ENCODE measurements around the gene NOP53.
A peak's percentile ranks its signal among the peaks of the same experiment; 100 is the strongest.
"Not testable (repeated sequence)": the region's sequence is repeated elsewhere in the genome, so short reads cannot be mapped to it uniquely, and the experiment has no call there.

The NOP53 gene
- 800 reads per million, percentile 99 among the genes with 10 or more reads in this experiment for total RNA-seq

DNA sequence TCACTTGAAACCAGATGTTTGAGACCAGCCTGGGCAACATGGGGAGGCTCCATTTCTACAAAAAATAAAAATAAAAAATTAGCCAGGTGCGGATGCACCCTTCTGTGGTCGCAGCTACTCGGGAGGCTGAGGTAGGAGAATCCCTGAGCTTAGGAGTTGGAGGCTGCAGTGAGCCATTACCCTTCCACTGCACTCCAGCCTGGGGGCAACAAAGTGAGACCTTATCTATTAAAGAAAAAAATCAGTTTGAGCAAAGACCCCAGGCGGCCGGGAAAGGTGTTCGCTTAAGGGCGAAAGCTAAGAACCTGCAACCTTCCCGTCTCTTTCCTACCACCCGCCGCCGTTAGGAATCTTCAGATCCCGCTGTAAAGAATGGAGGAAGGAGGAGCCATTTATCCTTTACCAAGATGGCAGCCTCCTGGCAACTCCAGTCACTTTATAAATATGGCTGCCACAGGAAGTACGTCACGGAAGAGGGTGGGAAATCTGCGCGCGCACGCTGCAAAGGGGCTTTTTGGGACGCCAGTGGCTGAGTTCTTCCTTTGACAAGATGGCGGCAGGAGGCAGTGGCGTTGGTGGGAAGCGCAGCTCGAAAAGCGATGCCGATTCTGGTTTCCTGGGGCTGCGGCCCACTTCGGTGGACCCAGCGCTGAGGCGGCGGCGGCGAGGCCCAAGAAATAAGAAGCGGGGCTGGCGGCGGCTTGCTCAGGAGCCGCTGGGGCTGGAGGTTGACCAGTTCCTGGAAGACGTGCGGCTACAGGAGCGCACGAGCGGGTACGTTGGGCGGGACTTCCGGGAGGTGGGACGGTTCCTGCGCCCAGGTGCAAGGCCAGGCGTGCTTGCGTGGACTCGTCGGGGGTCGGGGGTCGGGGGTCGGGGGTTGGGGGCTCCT lies at the start of gene NOP53:
NOP53 (plus strand) TSS at position 537 of the 892 bp plus-strand sequence; CDS start at position 551, 14 bp downstream.
- peak; percentile 95 for DNase-seq

DNA sequence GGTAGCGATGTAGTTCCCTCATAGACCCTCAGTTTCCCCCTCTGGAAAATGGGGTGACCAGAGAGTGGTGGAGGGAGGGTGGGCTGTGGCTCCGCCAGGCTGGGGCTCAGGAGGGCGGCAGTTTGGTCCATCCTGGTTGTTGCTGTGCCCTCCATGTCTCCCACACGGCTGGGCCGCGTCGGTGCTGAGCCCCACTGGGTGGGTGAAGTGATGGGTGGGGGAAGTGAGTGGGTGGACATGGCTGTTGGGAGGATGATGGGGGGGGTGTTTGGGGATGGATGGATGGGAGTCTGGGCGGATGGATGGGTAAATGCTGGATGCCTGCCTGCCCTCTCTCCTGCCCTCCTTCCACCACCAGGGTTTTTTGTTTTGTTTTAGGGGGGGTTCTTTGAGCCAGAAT lies 48.7 kb upstream of the NOP53 start:
- DNase-seq, result no peak

DNA sequence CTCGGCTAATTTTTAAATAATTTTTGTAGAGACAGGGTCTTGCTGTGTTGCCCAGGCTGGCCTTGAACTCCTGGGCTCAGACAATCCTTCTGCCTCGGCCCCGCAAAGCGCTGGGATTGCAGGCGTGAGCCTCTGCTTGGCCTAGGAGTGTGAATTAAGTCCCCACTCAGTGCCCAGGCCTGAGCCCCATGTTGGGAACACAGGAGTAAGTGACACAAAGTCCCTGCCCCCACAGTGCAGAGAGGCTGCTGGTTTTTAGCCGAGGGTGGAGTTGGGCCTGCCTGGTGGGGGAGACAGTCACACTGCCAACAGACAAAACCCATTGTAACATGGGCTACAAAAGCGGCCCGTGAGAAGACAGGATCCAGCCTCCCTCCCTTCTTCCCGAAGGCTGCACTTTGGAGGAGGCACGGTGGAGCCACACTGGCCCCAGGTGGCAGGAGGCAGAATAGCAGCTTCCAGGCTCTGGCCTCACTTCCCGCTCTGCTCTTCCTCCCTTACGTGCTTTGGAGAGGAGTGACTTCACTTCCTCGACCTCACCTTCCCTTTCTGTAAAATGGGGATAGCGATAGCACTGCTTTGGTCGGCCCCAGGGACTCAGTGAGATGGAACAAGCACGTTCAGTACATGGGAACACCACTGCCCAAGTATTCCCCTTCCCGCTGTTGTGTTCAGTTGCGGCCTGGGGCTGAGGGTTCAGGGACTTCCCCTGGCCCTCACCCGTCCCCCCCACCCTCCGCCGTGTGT lies 47.3 kb upstream of the NOP53 start:
- peak; percentile 32 for DNase-seq

DNA sequence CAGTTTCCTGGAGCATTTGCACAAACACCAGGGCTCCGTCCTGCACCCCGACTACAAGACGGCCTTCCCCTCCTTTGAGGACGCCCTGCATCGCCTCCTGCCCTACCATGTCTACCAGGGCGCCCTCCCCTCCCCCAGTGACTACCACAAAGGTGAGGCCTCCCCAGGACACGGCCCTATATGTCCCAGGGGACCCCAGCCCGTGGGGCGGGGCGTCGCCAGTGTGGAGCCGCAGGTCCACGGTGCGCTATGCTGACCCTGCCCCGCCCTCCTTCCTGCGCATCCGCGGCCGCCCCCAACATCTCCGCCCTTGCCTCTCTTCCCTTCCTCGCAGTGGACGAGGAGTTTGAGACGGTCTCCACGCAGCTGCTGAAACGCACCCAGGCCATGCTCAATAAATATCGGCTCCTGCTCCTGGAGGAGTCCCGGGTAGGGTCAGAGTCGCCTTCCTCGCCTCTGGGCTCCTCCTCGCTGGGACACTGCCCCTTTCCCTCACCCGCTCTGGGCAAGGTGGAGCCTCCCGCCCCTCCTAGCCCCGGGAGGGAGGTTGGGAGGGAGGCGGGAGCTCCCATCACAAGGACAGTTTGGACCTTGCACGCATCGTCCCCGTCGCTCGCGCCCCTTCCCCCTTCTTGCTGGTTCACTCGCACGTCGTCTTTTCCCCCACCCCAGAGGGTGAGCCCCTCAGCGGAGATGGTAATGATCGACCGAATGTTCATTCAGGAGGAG lies 46.6 kb upstream of the NOP53 start:
- DNase-seq, result no peak

DNA sequence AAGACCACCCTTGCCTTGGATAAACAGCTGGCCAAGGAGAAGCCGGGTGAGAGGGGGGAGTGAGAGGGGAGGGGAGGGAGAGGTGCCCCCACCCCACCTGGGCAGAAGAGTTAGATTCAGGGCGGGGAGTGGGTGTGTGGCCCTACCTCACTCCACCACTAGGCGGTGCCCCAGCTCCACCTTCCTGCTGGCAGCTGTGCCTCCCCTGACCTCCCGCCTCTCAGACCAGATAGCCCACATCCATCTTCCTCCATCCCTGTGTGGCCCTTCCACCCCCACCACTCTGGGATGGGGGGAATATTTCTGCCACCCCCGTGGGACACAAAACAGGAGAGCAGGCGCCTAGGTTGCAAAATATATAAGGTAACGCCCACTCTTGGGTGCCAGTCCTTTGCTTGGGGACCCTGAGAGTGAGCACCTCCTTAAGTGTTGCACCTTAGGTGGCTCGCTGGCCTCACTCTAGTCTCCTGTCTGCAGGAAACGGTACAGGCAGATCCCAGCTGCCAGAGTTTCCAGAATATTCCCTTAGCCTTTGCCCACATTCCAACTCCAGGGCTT lies 45.9 kb upstream of the NOP53 start:
- peak; percentile 34 for DNase-seq

DNA sequence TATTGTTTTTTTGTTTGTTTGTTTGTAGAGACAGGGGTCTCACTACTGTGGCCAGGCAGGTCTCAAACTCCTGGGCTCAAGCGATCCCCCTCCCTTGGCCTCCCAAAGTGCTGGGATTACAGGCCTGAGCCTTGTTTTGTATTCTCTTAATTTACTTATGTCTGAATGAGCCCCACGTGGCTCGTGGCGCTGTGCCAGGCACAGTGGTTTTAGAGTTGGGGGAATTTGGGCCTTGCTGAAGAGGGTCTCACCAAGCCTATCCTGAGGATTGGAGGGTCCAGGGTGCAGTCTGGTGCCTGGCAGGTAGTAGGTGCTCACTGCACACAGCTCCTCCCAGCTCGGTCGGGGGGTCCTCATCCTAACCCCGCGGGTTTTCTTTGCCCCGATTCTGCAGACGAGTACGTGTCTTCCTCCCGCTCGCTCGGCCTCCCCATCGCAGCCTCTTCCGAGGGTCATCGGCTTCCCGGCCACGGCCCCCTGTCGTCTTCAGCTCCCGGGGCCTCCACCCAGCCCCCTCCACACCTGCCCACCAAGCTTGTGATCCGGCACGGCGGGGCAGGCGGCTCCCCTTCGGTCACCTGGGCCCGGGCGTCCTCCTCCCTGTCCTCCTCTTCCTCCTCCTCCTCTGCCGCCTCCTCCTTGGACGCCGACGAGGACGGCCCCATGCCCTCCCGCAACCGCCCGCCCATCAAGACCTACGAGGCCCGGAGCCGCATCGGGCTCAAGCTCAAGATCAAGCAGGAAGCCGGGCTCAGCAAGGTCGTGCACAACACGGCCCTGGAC lies 44.2 kb upstream of the NOP53 start:
- DNase-seq, result no peak

DNA sequence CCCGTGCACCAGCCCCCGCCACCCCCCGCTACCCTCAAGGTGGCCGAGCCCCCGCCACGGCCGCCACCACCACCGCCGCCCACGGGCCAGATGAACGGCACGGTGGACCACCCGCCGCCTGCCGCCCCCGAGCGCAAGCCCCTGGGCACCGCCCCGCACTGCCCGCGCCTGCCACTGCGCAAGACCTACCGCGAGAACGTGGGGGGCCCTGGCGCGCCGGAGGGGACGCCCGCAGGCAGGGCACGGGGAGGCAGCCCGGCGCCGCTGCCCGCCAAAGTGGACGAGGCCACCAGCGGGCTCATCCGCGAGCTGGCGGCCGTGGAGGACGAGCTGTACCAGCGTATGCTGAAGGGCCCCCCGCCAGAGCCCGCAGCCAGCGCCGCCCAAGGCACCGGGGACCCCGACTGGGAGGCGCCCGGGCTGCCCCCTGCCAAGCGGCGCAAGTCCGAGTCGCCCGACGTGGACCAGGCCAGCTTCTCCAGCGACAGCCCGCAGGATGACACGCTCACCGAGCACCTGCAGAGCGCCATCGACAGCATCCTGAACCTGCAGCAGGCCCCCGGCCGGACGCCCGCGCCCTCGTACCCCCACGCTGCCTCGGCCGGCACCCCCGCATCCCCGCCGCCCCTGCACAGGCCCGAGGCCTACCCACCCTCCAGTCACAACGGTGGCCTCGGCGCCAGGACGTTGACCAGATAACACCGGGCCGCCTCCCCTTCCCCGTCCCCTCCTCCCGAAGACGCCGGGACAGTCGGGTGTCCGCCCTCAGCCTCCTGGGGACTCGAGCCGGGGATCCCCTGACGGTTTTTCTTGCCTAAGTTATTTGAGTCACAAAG lies 43.4 kb upstream of the NOP53 start:
- DNase-seq, result no peak

DNA sequence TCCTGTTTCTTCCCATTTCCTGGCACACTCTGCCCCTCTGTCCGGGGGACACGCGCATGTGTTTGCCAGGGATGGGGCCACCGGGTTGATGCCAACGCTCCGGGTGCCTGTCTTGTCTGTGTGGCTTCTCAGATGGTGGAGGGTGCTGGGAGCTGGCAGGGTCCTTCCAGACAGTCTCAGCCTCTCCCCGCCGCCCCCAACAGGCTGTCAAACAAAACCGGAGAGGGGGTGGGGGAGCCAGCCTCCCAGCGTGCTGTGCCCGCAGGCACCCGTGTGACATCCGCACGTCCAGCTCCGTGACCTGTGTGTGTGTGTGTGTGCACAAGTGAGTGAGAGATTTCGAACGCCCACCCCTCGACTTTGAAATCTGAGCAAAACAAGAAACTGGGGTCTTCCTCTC lies 42.7 kb upstream of the NOP53 start:
- no peak for DNase-seq

DNA sequence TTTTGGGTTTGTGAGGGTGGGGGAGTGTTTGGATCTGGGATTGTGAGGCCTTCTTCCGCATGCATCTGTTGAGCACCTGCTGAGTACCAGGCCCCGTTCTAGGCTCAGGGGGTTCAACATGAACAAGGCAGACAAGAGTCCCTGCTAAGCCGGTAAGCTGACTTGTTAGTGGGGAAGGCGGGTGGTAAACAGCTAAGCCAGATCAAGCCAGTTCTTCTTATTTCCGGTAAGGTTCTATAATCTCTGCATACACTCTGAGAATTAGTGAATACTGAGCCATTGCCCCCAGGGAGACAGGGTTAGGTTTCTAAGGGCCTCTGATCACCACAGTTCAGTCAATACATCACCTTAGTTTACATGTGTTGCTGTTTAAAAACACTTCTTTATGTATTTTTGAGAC lies 42.0 kb upstream of the NOP53 start:
- no peak for DNase-seq

DNA sequence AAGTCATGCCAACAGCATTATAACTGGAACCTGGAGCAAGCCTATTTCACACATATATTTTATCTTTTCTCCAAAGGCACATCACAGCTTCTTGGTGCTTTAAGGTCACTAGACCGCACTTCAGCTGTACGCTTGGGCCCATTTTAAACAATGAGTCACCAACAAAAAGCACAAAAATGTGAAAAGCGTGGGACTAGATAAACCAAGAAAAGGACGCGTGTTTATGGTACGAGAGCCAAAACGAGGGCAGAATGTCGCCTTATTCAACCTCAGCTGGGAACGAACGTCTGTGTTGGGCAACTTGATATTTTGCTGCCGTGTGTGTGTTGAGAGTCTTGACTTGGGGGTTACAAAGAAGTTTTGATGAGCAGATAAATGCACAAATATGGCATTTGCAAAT lies 41.3 kb upstream of the NOP53 start:
- no peak for DNase-seq

DNA sequence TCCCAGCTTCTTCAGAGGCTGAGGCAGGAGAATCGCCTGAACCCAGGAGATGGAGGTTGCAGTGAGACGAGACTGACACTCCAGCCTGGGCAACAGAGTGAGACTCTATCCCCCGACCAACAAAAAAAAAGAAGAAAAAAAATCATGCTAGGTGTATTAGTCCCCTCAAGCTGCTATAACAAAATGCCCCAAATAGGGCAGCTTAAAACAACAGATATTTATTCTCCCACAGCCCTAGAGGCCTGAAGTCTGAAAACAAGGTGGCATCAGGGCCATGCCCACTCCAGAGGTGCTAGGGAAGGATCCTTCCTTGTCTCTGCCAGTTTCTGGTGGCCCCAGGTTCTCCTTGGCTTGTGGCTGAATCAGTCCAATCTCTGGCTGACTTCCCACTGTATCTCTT lies 40.7 kb upstream of the NOP53 start:
- no peak for DNase-seq

DNA sequence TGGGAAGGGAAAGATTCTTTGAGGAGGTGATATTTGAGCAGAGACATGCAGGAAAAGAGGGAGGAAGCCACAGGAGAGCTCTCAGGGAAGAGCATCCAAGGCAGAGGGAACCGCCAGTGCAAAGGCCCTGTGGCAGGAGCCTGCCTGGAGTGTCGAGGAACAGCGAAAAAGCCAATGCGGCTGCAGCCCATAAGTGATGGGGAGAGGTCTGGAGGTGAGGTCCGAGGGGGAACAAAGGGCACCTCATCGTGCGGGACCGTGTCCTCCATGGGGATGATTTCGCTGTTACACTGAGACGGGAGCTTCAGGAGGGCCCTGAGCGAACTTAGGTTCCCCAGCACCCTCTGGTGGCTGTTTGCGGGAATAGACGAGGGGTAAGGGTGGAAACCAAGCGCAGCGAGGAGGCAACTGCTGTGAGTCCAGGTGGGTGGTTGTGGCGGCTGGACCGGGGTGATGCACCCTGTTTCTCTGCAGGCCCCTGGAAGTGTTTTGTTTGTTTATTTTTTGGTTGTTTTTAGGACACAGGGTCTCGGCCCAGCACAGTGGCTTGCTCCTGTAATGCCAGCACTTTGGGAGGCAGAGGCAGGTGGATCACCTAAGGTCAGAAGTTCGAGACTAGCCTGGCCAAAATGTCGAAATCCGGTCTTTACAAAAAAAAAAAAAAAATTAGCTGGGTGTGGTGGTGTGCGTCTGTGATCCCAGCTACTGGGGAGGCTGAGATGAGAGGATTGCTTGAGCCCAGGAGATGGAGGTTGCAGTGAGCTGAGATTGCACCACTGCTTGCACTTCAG lies 38.0 kb upstream of the NOP53 start:
- DNase-seq, result peak; percentile 57

DNA sequence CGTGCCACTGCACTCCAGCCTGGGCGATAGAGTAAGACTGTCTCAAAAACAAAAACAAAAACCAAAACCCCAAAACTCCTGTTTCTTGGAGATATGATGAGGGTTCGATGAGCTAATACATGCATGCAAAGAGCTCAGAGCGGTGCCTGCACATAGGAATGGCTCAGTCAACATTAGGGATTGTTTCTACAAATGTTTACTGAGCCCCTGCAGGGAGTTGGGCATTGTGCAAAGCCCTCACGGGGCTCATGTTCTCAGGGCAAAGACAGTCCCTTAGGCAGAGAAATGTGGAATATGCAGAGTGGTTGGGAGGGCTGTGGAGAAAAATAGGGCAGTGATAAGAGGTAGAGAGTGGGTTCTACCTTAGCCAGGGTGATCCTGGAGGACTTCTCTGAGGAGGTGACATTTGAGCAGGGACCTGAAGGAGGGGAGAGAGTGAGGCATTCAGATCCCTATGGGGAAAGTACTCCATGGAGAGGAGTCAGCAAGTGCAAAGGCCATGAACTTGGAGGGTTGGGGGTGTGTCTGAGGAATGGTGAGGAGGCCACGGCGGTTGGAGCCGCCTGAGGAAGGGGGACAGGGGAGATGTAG lies 33.6 kb upstream of the NOP53 start:
- no peak for DNase-seq

DNA sequence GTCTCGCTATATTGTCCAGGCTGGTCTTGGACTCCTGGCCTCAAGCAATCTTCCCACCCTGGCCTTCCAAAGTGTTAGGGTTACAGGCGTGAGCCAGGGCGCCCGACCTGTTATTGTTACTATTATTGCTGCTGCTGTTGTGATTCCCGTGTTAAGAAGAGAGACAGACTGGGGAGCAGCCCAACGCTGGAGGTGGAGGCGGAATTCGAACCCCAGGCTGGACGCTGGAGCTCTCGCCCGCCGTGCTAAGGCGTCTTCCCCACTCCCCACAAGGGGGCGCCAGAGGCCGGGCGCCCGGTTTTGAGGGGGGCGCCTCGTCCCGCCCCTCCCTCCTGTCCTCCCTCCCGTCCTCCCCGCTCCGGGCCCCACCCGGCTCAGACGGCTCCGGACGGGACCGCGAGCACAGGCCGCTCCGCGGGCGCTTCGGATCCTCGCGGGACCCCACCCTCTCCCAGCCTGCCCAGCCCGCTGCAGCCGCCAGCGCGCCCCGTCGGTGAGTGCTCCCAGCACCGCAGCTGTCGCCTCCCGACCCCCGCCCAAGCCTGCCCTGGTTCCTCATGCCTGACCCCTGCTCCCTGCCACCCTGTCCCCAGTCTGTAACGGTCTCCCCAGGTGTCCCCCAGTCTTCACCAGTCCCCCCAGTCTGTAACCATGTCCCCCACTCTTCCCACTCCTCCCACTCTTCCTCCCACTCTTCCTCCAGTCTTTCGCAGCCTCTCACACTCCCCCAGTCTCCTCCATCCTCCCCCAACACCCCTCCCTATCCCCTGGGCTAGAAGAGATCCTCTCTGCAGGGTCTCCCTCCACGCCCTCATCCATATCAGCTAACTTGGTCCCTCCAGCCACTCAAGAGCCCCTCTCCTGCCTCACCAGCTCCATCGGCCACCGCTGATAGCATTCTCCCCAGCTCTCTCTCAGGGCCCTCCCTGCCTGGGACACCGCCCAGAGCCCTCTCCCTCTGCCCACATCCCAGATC lies 32.0 kb upstream of the NOP53 start, which contains the start of gene EHD2:
EHD2 (plus strand) TSS at position 377 of the 976 bp plus-strand sequence. CDS start 3,191 bp downstream, outside the sequence.
- DNase-seq, result peak; percentile 17

DNA sequence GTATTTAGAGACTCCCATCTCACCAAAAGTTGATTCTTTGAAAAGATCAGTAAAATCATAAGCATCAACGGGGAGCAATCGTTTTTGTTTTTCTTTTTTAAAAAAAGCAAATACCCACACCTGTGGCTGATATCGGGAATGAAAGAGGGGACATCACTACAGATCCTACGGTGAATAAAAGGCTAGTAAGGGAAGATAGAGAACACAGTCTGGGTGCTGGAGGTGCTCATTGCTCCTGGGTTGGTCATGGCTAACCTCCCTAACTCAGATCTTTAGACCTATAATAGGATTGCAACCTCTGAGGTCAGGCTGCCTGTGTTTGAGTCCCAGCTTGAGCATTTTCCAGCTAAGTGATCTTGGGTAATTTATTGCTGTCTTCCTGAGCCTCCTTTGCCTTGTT lies 31.0 kb upstream of the NOP53 start:
- no peak for DNase-seq

DNA sequence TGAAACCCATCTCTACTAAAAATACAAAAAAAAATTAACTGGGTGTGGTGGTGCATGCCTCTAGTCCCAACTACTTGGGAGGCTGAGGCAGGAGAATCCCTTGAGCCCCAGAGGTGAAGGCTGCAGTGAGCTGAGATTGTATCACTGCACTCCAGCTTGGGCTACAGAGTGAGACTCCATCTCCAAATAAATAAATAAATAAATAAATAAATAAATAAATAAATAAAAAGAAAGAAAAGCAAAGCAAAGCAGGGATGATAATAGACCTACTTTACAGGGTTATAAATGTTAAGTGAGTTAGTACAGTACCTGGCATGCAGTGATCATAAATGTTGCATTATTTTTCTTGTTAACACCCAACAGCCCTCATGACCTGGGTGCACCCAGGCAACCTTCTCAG lies 30.5 kb upstream of the NOP53 start:
- not testable (repeated sequence) for DNase-seq

DNA sequence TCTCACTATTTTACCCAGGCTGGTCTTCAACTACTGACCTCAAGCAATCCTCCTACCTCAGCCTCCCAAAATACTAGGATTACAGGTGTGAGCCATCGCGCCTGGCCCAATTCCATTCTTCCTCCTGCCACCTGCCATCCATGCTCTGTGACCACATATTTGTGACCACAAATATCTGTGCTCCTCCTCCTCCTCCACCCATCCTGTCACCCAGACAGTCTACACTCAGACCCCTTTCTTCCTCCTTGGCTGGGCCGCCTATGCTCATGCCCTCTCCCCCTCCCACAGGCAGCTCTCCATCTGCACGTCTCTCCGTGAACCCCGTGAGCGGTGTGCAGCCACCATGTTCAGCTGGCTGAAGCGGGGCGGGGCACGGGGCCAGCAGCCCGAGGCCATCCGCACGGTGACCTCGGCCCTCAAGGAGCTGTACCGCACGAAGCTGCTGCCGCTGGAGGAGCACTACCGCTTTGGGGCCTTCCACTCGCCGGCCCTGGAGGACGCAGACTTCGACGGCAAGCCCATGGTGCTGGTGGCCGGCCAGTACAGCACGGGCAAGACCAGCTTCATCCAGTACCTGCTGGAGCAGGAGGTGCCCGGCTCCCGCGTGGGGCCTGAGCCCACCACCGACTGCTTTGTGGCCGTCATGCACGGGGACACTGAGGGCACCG lies 28.9 kb upstream of the NOP53 start:
- no peak for DNase-seq
